K562 (cell line): ENCODE data around the gene A4GNT.

Experiments
- CAMTA2 ChIP-seq: fragments of 250-450 bp; sonication (Bioruptor Pico); conservative IDR thresholded peaks from 2 replicates; pipeline ENCODE4 v1.5.1; 2022
- ETV5 ChIP-seq: sonication (generic); formaldehyde crosslinking; IDR thresholded peaks from 2 replicates; pipeline ENCODE4 v1.4.0; 2020; ENCODE audit warnings: low read depth, mild to moderate bottlenecking, missing genetic modification reagents
- NFRKB ChIP-seq: fragments of 450-650 bp; IDR thresholded peaks from 2 replicates; pipeline ENCODE4 v1.6.1; 2016; ENCODE audit warnings: low read depth
- PCBP2 ChIP-seq: fragments of 200-400 bp; formaldehyde crosslinking; IDR thresholded peaks from 2 replicates; pipeline ENCODE4 v1.6.1; 2018; ENCODE audit warnings: low read length, low read depth, mild to moderate bottlenecking, moderate library complexity; ENCODE audit not compliant: poor library complexity, severe bottlenecking
- POLR2G ChIP-seq: fragments of 200-400 bp; formaldehyde crosslinking; IDR thresholded peaks from 2 replicates; pipeline ENCODE4 v1.6.1; 2017; ENCODE audit warnings: low read depth, mild to moderate bottlenecking, antibody characterized with exemption, low read length, moderate library complexity
- RFX5 ChIP-seq: IDR thresholded peaks from 2 replicates; pipeline ENCODE4 v1.6.1; 2011; ENCODE audit warnings: low read depth, mild to moderate bottlenecking, improper control_type of control experiment, low read length
- RNF2 ChIP-seq: sonication (generic); IDR thresholded peaks from 2 replicates; pipeline ENCODE4 v1.6.1; 2016
- TF ChIP-seq, protein P1 (sequence below): fragments of 200-600 bp; sonication (generic); IDR thresholded peaks from one replicate; pipeline ENCODE4 v1.6.1; 2012; ENCODE audit warnings: mild to moderate bottlenecking, low read depth, low read length, inconsistent platforms
- TF ChIP-seq, protein P2 (sequence below): IDR thresholded peaks from 3 replicates; pipeline ENCODE4 v1.6.1; 2011; ENCODE audit warnings: borderline replicate concordance, mild to moderate bottlenecking, moderate library complexity; ENCODE audit not compliant: insufficient read length; ENCODE audit errors: extremely low read depth
- TF ChIP-seq, protein P3 (sequence below): sonication (generic); formaldehyde crosslinking; IDR thresholded peaks from 2 replicates; pipeline ENCODE4 v1.5.0; 2020; ENCODE audit warnings: missing genetic modification reagents
- TF ChIP-seq, protein P4 (sequence below): fragments of 450-650 bp; IDR thresholded peaks from 2 replicates; pipeline ENCODE4 v1.6.1; 2016; ENCODE audit warnings: borderline replicate concordance

DNA sequence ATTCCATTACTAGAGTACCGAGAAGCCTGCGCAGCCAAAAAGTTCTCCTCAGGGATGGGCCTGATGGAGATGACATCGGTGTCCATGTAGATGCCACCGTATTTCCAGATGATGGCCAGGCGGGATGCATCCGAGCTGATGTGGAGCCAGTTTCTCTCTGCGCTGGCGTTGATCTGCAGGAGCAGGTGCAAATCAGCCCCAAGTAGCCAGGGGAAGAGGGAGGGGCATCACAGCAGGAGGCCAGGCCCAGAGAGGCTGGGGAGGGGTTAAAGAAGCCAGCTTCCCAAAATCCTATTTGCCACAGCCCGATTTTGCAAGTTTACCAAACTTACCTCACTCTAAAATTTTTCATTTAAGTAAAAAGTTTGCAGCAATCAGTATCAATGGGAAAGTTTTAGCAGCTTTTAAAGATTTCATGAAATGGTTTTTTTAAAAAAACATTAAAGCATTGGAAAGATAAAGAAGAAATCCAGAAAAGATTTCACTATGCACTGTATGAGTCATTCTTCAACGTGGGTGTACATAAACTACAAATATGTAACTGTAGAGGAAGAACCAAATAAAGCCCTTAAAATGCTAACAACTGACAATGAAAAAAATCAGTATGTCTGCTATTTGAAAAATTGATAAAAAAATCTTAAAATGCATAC lies 7.4 kb downstream of the A4GNT start:
- TF ChIP-seq, protein P1, sequence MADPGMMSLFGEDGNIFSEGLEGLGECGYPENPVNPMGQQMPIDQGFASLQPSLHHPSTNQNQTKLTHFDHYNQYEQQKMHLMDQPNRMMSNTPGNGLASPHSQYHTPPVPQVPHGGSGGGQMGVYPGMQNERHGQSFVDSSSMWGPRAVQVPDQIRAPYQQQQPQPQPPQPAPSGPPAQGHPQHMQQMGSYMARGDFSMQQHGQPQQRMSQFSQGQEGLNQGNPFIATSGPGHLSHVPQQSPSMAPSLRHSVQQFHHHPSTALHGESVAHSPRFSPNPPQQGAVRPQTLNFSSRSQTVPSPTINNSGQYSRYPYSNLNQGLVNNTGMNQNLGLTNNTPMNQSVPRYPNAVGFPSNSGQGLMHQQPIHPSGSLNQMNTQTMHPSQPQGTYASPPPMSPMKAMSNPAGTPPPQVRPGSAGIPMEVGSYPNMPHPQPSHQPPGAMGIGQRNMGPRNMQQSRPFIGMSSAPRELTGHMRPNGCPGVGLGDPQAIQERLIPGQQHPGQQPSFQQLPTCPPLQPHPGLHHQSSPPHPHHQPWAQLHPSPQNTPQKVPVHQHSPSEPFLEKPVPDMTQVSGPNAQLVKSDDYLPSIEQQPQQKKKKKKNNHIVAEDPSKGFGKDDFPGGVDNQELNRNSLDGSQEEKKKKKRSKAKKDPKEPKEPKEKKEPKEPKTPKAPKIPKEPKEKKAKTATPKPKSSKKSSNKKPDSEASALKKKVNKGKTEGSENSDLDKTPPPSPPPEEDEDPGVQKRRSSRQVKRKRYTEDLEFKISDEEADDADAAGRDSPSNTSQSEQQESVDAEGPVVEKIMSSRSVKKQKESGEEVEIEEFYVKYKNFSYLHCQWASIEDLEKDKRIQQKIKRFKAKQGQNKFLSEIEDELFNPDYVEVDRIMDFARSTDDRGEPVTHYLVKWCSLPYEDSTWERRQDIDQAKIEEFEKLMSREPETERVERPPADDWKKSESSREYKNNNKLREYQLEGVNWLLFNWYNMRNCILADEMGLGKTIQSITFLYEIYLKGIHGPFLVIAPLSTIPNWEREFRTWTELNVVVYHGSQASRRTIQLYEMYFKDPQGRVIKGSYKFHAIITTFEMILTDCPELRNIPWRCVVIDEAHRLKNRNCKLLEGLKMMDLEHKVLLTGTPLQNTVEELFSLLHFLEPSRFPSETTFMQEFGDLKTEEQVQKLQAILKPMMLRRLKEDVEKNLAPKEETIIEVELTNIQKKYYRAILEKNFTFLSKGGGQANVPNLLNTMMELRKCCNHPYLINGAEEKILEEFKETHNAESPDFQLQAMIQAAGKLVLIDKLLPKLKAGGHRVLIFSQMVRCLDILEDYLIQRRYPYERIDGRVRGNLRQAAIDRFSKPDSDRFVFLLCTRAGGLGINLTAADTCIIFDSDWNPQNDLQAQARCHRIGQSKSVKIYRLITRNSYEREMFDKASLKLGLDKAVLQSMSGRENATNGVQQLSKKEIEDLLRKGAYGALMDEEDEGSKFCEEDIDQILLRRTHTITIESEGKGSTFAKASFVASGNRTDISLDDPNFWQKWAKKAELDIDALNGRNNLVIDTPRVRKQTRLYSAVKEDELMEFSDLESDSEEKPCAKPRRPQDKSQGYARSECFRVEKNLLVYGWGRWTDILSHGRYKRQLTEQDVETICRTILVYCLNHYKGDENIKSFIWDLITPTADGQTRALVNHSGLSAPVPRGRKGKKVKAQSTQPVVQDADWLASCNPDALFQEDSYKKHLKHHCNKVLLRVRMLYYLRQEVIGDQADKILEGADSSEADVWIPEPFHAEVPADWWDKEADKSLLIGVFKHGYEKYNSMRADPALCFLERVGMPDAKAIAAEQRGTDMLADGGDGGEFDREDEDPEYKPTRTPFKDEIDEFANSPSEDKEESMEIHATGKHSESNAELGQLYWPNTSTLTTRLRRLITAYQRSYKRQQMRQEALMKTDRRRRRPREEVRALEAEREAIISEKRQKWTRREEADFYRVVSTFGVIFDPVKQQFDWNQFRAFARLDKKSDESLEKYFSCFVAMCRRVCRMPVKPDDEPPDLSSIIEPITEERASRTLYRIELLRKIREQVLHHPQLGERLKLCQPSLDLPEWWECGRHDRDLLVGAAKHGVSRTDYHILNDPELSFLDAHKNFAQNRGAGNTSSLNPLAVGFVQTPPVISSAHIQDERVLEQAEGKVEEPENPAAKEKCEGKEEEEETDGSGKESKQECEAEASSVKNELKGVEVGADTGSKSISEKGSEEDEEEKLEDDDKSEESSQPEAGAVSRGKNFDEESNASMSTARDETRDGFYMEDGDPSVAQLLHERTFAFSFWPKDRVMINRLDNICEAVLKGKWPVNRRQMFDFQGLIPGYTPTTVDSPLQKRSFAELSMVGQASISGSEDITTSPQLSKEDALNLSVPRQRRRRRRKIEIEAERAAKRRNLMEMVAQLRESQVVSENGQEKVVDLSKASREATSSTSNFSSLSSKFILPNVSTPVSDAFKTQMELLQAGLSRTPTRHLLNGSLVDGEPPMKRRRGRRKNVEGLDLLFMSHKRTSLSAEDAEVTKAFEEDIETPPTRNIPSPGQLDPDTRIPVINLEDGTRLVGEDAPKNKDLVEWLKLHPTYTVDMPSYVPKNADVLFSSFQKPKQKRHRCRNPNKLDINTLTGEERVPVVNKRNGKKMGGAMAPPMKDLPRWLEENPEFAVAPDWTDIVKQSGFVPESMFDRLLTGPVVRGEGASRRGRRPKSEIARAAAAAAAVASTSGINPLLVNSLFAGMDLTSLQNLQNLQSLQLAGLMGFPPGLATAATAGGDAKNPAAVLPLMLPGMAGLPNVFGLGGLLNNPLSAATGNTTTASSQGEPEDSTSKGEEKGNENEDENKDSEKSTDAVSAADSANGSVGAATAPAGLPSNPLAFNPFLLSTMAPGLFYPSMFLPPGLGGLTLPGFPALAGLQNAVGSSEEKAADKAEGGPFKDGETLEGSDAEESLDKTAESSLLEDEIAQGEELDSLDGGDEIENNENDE: no peak
- TF ChIP-seq RFX5 (no peak), RNF2 (no peak), CAMTA2 (CRISPR knock-in tag) (no peak), ETV5 (no peak), POLR2G (no peak), PCBP2 (no peak), NFRKB (no peak)
- TF ChIP-seq, protein P2, sequence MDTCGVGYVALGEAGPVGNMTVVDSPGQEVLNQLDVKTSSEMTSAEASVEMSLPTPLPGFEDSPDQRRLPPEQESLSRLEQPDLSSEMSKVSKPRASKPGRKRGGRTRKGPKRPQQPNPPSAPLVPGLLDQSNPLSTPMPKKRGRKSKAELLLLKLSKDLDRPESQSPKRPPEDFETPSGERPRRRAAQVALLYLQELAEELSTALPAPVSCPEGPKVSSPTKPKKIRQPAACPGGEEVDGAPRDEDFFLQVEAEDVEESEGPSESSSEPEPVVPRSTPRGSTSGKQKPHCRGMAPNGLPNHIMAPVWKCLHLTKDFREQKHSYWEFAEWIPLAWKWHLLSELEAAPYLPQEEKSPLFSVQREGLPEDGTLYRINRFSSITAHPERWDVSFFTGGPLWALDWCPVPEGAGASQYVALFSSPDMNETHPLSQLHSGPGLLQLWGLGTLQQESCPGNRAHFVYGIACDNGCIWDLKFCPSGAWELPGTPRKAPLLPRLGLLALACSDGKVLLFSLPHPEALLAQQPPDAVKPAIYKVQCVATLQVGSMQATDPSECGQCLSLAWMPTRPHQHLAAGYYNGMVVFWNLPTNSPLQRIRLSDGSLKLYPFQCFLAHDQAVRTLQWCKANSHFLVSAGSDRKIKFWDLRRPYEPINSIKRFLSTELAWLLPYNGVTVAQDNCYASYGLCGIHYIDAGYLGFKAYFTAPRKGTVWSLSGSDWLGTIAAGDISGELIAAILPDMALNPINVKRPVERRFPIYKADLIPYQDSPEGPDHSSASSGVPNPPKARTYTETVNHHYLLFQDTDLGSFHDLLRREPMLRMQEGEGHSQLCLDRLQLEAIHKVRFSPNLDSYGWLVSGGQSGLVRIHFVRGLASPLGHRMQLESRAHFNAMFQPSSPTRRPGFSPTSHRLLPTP: no peak
- TF ChIP-seq, protein P3, sequence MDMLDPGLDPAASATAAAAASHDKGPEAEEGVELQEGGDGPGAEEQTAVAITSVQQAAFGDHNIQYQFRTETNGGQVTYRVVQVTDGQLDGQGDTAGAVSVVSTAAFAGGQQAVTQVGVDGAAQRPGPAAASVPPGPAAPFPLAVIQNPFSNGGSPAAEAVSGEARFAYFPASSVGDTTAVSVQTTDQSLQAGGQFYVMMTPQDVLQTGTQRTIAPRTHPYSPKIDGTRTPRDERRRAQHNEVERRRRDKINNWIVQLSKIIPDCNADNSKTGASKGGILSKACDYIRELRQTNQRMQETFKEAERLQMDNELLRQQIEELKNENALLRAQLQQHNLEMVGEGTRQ (CRISPR knock-in tag): no peak
- TF ChIP-seq, protein P4, sequence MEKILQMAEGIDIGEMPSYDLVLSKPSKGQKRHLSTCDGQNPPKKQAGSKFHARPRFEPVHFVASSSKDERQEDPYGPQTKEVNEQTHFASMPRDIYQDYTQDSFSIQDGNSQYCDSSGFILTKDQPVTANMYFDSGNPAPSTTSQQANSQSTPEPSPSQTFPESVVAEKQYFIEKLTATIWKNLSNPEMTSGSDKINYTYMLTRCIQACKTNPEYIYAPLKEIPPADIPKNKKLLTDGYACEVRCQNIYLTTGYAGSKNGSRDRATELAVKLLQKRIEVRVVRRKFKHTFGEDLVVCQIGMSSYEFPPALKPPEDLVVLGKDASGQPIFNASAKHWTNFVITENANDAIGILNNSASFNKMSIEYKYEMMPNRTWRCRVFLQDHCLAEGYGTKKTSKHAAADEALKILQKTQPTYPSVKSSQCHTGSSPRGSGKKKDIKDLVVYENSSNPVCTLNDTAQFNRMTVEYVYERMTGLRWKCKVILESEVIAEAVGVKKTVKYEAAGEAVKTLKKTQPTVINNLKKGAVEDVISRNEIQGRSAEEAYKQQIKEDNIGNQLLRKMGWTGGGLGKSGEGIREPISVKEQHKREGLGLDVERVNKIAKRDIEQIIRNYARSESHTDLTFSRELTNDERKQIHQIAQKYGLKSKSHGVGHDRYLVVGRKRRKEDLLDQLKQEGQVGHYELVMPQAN: no peak
